ENCODE measurements around the gene WWOX. TPM values are rescaled to one million over a fixed set of nuclear protein-coding genes. Genes with fewer than 3 reads are reported as not detected.

The WWOX gene
- total RNA-seq, 2 experiments from 2014 or later = 16.6 to 19.0 TPM

DNA sequence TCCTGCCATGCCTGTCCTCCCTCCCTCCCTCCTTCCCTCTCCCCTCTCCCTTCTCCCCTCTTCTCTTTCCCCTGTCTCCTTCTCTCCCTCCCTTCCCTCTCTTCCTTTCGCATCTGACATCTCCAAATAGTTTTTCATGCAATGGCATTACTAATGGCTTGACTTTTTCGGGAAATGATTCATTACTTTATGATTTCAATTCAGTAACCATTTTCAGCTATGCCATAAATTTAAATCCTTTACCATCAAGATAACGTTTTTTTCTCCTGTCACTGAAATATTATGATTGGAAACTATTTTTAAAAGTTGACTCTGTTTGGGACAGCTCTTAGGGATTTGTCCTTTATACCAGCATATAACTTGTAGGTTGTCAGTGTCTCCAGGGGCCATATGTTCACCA lies 201.0 kb downstream of the WWOX start:
- DNase-seq = no peak
- no peak overlapping the region for H3K27ac Mint-ChIP-seq
- no peaks in the 10 kb centered on the region for H3K27me3 Mint-ChIP-seq
- no peaks in the 10 kb centered on the region for H3K36me3 Mint-ChIP-seq (ENCODE audit: low read depth)
- no peaks in the 10 kb centered on the region for H3K4me1 Mint-ChIP-seq
- H3K9me3 Mint-ChIP-seq = no peaks in the 10 kb centered on the region
- ChIA-PET POLR2A (no interaction called here), CTCF (no interaction called here)
- no peak overlapping the region for H3K4me3 Mint-ChIP-seq

DNA sequence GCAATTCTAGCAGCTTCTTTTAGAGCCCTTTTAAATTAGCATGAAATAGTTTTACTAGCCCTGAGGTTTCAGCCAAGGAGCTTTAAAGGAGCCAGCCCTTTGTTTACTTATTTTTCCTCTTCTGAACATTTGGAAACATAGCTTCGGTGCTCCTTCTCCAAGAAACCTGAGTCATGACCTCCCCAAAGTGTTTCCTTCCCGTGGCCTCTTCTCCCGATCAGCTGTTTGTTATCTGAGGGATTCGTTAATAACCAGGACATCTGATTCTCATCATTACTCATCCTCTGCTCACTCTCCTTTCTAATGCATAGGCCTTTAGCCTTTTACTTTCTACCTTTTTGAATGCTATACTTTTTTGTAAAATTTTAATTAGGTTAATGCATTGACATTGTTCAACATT lies 204.5 kb downstream of the WWOX start:
- no peaks in the 10 kb centered on the region for H3K9me3 Mint-ChIP-seq

DNA sequence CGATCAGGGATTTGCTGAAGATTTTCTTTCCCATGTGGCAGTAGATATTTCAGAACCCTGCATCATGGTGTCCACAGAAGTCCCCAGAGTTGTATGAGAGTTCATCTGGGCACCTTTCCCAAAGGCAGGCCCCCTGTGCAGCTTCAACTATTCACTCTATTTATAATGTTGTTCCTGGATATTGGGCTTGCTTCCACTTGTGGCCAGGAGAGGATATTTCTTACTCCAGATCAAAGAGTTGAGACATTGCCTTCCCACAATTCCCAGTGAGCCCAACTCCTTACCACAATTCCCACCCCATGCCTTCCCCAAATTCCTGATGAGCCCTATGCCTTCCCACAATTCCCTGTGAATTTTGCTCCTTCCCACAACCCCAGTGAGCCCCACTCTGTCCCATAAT lies 206.9 kb downstream of the WWOX start:
- Mint-ChIP-seq H3K4me3 (no peak overlapping the region), H3K27ac (no peak overlapping the region), H3K9me3 (no peaks in the 10 kb centered on the region), H3K4me1 (peaks cover 7% of the 10 kb centered on the region), H3K36me3 (ENCODE audit: low read depth) (no peaks in the 10 kb centered on the region), H3K27me3 (no peaks in the 10 kb centered on the region)
- ChIA-PET POLR2A (no interaction called here), CTCF (no interaction called here)
- no peak for DNase-seq

More for the DNA sequence above, 204.5 kb downstream of the WWOX start:
- ChIA-PET POLR2A (no interaction called here), CTCF (no interaction called here)
- H3K4me3 Mint-ChIP-seq = no peak overlapping the region
- no peaks in the 10 kb centered on the region for H3K4me1 Mint-ChIP-seq
- no peaks in the 10 kb centered on the region for H3K27me3 Mint-ChIP-seq
- no peaks in the 10 kb centered on the region for H3K36me3 Mint-ChIP-seq (ENCODE audit: low read depth)
- DNase-seq = no peak
- no peak overlapping the region for H3K27ac Mint-ChIP-seq

DNA sequence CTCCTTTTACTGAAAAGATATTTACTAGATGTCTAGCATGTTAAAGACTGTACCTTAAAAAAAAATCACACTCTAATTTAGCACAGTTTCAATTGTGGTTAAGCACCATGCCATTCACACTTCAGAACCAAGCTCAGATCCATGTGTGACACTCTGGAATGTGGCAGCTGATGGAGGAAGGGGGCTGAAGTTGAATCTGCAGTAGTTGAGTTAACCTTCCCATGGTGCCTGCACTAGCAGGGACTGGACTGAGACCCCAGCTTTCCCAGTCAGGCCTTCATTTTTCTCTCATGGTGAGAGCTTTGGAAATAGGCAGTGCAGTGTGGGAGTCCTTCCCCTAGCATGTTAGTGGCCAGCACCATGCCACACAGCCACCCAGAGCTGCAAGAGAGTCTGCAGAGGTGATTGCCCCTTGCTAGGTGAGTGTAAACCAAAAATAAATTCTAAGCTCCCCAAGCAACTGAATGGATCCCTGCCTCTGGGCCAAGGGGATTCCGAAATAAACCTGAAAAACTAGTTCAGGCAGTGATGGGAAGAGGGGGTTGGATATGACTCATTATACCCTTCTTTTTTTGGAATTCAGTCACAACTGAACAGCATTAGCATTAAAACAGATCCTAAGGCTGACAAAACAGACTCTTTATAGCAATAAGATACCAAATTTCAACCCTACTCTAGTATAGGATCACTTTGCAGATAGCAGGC lies 208.5 kb downstream of the WWOX start:
- Mint-ChIP-seq H3K27ac (no peak overlapping the region), H3K9me3 (no peaks in the 10 kb centered on the region), H3K4me3 (no peak overlapping the region), H3K27me3 (no peaks in the 10 kb centered on the region), H3K4me1 (peaks cover 8% of the 10 kb centered on the region), H3K36me3 (ENCODE audit: low read depth) (no peaks in the 10 kb centered on the region)
- ChIA-PET POLR2A (no interaction called here), CTCF (no interaction called here)
- DNase-seq = no peak

DNA sequence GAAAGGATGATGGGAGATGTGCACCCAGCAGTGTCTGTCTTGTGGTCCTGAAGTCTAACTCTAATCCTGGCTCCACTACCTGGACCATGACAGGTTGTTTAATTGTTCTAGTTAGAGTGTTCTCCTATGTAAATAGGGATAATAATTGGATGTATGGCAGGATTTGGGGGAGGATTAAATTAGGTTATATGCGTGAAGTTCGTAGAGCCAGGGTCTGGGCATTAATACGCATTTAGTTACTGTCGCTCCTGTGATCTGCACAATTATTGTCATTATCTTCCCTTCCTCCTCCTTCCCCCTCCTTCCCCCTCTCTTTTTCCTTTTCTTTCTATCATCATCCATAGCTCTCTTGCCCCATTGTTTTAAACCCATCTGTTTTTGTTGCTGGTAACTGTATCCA lies 210.3 kb downstream of the WWOX start:
- Mint-ChIP-seq H3K4me1 (peaks cover 8% of the 10 kb centered on the region), H3K4me3 (no peak overlapping the region), H3K36me3 (ENCODE audit: low read depth) (no peaks in the 10 kb centered on the region), H3K9me3 (no peaks in the 10 kb centered on the region), H3K27me3 (no peaks in the 10 kb centered on the region), H3K27ac (no peak overlapping the region)
- ChIA-PET POLR2A (no interaction called here), CTCF (no interaction called here)
- no peak for DNase-seq

DNA sequence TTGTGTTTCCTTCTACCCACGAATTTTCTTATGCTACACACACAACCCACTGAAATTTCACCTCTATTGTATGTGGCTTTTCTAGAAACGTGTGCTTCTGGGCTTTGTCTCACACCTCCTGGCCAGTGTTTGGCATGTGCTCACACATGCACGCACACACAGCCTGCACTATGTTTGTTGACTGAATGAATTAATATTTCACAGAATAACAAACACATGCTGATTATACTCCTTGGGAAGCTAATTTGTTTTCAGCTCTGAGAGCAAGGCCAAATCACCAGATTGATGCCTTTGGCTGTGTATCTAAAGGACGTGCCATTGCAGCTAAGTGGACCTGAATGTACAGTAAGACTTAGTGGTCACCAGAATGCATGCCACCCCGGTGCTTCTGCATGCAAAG lies 210.7 kb downstream of the WWOX start:
- Mint-ChIP-seq H3K36me3 (ENCODE audit: low read depth) (no peaks in the 10 kb centered on the region), H3K4me1 (peaks cover 8% of the 10 kb centered on the region), H3K27ac (no peak overlapping the region), H3K4me3 (no peak overlapping the region), H3K27me3 (no peaks in the 10 kb centered on the region), H3K9me3 (no peaks in the 10 kb centered on the region)
- ChIA-PET POLR2A (no interaction called here), CTCF (no interaction called here)
- no peak for DNase-seq

DNA sequence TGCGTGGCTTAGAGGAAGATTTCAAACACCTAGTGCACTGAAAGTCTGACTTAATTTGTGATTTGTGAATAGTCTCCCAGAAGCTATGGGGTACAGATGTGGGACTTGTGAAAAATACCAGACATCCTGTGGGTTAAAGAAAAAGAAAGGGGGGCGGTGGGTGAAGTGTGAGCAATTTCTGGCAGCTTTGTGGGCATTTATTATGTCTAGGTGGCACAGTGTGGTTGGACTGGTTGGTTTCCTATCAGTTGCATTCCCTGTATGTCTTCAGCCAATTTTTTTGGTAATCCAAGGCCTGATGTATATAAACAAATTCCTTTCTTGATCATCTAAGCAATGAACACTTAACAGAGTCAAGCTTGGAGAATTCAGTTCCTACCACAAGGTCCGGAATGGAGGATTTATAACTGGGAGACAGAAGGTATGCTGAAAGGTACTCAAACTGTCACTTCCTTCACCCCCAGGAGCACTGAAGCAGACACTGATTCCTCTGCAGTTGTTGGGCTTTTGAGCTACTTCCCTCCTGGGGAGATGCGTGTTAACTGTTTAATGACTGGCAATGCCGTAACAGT lies 211.6 kb downstream of the WWOX start:
- H3K4me1 Mint-ChIP-seq = peaks cover 8% of the 10 kb centered on the region

DNA sequence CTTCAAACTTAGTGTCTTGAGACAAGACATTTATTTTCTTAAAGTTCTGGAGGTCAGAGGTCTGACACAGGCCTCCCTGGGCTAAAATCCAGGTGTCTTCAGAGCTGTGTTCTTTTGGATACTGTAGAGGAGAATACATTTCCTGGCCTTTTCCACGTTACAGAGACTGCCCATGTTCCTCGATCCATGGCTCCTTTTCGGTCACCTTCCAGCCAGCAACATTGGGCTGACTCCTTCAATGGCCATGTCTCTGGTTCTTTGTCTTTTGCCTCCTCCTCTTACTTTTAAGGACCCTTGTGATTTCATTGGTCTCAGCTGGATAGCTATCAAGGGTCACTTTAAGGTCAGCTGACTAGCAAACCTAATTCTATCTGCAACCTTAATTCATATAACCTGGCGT lies 212.4 kb downstream of the WWOX start:
- CTCF ChIA-PET = no interaction called here
- H3K36me3 Mint-ChIP-seq (ENCODE audit: low read depth) = no peaks in the 10 kb centered on the region
- no peaks in the 10 kb centered on the region for H3K27me3 Mint-ChIP-seq
- no peak for DNase-seq
- H3K4me1 Mint-ChIP-seq = peaks cover 8% of the 10 kb centered on the region
- H3K27ac Mint-ChIP-seq = no peak overlapping the region
- H3K9me3 Mint-ChIP-seq = no peaks in the 10 kb centered on the region
- H3K4me3 Mint-ChIP-seq = no peak overlapping the region
- POLR2A ChIA-PET = no interaction called here

More for the DNA sequence above, 211.6 kb downstream of the WWOX start:
- no peaks in the 10 kb centered on the region for H3K9me3 Mint-ChIP-seq
- H3K36me3 Mint-ChIP-seq (ENCODE audit: low read depth) = no peaks in the 10 kb centered on the region
- H3K27me3 Mint-ChIP-seq = no peaks in the 10 kb centered on the region
- DNase-seq = no peak
- ChIA-PET CTCF (no interaction called here), POLR2A (no interaction called here)
- H3K27ac Mint-ChIP-seq = no peak overlapping the region
- H3K4me3 Mint-ChIP-seq = no peak overlapping the region

DNA sequence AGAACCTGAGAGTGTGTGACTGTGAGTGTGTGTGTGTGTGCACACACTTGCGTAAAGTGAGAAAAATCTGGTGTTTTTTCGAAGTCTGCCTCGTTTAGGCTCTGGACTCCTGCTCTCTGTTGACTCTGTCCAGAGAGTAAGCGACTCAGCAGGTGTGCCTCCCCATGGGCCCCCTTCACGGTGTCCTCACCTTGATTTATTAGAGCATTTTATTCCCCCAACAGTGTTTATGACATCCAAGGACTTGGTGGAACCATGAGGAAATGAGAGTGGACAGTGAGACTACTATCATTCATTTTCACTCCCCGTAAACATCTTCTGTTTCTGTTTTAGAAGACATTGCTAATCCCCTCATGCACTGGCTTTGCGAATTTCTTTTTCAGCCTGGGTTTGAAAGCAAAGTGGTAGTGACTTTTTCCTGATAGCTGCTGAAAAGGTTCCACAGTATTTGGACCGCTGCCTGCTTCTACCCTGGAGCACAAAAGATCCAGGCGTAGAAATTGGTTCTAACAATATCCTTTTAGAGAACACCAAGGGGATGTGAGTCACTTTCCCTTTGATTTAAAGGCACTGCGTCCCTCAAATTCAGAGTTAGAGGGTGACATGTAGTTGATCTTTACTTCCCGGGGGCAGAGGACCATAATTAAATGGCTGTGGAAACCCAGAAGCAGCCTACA lies 218.2 kb downstream of the WWOX start:
- H3K9me3 Mint-ChIP-seq = no peaks in the 10 kb centered on the region

DNA sequence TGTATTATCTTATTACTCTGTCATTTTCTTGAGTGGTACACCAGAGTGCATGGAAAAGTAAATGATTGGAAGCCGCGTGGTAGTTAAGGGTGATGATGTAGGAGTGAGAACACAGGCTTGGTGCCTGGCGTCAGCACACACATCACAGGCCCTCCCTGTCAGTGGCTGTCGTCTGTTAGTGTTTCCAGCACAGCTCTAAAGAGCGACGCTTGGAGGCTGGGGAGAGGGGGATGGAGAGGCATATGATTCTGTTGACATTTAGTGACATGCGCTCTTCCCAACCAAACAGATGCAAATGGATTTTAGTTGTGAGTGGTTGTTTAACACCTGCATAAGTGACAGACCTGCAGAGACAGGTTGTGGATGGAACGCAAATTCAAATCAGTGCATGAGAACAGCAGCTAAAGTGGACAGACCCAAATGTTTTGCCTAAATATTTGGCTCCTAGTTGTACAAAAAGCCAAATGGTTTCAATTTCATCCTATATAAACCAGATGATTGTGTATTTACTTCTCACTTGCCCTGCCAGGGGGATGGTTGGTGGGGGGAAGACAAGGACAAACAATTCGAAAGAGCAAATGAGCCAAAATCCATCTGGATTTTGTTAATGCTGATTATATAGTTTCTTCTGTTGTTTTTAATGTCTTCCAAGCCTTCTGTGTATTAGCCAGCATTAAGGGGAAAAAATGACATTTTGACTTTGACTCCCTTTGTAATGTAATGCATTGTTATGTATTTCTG lies 222.3 kb downstream of the WWOX start:
- Mint-ChIP-seq H3K27me3 (no peaks in the 10 kb centered on the region), H3K27ac (no peak overlapping the region), H3K4me3 (no peak overlapping the region), H3K36me3 (ENCODE audit: low read depth) (no peaks in the 10 kb centered on the region), H3K9me3 (no peaks in the 10 kb centered on the region), H3K4me1 (no peaks in the 10 kb centered on the region)
- POLR2A ChIA-PET = no interaction called here
- no peak for DNase-seq
- CTCF ChIA-PET = no interaction called here

More for the DNA sequence above, 218.2 kb downstream of the WWOX start:
- no peaks in the 10 kb centered on the region for H3K36me3 Mint-ChIP-seq (ENCODE audit: low read depth)
- H3K4me1 Mint-ChIP-seq = no peaks in the 10 kb centered on the region
- no peak overlapping the region for H3K27ac Mint-ChIP-seq
- no peaks in the 10 kb centered on the region for H3K27me3 Mint-ChIP-seq
- DNase-seq = no peak
- ChIA-PET CTCF (no interaction called here), POLR2A (no interaction called here)
- H3K4me3 Mint-ChIP-seq = no peak overlapping the region

DNA sequence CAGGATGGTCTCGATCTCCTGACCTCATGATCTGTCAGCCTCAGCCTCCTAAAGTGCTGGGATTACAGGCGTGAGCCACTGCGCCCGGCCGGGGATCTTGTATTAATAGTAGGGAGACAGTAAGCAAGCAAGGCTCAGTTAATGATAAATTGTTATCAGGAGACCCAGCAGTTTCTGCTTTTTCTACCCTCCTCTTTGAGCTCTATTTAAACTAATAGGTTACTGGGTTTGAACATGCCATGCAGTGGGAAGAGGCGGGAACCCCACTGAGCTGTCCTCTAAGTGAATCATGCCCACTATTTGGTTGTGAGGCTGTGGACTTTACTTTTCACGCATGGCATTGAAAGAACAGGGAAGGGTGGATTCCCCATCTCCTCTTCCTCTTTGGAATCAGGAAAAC lies 223.9 kb downstream of the WWOX start:
- Mint-ChIP-seq H3K4me1 (no peaks in the 10 kb centered on the region), H3K4me3 (no peak overlapping the region), H3K9me3 (no peaks in the 10 kb centered on the region), H3K27me3 (no peaks in the 10 kb centered on the region), H3K36me3 (ENCODE audit: low read depth) (no peaks in the 10 kb centered on the region), H3K27ac (no peak overlapping the region)
- ChIA-PET CTCF (no interaction called here), POLR2A (no interaction called here)
- no peak for DNase-seq

DNA sequence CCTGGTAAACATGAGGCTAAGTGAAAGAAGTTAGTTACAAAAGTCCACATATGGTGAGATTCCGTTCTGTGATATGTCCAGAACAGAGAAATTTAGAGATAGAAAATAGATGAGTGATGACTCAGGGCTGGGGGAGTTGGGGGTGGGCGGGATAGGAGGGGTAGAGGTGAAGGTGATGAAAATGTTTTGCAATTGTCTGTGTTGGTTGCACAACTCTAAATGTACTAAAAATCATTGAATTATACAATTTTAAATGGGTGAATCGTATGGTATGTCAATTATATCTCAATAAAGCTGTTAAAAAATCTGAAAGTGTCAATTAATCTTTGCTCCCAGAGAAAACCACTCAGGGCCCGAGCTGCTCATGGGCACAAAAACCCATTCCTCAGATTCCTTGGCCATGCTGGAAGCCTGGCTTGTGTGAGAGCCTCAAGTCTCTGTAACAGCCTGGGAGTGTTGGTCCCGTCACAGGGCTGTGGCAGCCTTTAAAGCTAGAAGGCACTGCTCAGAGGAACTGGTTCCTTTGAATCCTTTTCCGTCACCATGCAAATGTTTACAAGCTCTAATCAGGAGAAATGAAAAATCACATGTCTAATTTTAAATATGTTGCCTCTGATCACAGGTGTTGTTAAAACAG lies 225.3 kb downstream of the WWOX start:
- Mint-ChIP-seq H3K4me3 (no peak overlapping the region), H3K27me3 (no peaks in the 10 kb centered on the region), H3K27ac (no peak overlapping the region), H3K4me1 (no peaks in the 10 kb centered on the region), H3K9me3 (no peaks in the 10 kb centered on the region), H3K36me3 (ENCODE audit: low read depth) (no peaks in the 10 kb centered on the region)
- ChIA-PET CTCF (no interaction called here), POLR2A (no interaction called here)
- DNase-seq = no peak

All from activated CD4-positive, alpha-beta memory T cell treated with anti-CD3 and anti-CD28 coated beads, Interleukin-2, amount 10 ng/mL, durations not matched to agents 7 days and 5 days (primary cell).